NOMO-1 (cell line): Measurements from ENCODE around the gene ADO.

Source experiments
- DNase-seq, 2 experiments: peaks; one replicate each; lab custom pipeline; 2025; ENCODE audit not compliant: unreplicated experiment in 2 of 2; lab: John Stamatoyannopoulos, UW

ADO gene

DNA sequence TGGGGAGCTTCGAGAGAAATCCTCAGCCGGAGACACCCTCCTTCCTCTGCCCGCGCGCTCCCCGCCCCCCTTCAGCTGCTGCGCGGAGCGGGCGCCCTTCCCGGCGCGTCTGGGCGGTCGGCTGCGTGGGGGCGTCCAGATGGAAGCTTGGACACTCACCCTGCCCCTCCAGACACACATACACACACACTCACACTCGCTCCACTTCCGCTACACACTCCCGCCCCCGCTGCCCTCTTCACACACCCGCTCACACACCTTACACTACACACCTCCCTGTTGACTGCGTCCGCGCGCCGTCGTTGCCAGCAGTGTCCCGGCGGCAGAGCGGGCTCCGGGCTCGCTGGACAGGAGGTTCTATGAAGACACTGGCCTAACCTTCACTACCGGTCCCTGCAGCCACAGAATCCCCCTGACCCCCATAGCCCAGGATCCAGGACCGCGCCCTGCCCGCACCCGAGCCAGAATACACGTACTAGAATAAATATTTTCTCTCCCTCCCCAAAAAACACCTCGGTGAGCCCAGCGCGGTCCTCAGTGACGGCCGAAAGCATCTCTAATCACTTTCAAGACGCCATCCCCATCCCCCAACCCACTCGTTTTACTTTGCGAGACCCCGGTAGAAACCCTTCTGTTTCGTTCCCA lies 12.7 kb downstream of the ADO start:
- DNase-seq: no peak

- peak; percentile 55 to 64 for DNase-seq
These were observed 13.4 kb downstream of the ADO start for GRCh38 chr10:62817766-62818425.

DNA sequence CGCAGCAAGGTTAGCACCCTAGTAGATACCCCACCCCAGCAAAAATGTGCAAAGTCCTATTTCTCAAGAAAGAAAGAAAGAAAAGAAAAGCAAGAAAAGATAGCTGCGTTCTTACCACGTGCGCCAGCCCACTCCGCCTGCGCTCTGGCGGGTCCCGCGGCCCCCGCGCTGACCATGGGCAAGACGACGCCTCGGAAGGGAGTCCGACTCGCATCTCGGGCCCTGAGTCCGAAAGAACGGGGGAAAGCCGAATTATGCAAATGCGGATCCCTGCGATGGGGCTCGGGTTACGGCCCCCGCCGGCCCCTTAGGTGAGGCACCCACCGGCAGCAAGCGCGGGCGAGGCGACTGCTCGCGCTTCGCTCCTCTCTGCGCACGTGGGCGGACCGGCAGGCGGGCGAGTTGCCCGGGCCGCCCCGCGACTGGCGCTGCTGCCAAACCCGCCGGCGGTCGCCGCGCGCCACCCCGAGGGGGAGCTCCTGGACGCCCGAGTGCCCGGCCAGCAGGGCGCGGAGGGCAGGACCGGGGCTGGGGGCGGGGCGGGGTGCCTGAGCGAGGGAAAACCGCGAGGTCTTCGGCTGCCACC lies 14.0 kb downstream of the ADO start:
- DNase-seq: peak; percentile 30 to 48

- DNase-seq: no peak
These were observed 14.8 kb downstream of the ADO start for GRCh38 chr10:62819141-62819920.

- no peak for DNase-seq
These were observed 16.1 kb downstream of the ADO start for GRCh38 chr10:62820586-62820985.

DNA sequence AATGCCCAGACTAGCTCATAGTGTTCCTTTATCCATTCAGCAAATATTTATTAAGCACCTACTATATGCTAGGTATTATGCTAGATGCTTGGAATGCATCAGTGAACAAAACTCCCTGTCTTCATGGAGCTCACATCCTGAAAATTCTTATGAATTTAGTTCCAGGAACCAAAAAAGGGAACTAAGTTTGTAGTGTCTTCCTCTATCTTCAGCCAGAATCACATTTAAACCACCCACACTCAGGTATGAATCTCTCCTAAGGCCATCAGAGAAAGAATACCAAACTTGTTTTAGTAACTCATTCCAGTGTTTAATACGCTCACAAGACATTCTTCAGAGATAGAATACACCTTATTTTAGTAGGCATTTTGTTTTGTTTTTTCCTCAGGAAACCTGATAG lies 21.8 kb downstream of the ADO start:
- peak in 1 of 2 experiments; percentile 26 for DNase-seq

- no peak for DNase-seq
These were observed 25.1 kb downstream of the ADO start for GRCh38 chr10:62829622-62830021.

GRCh38 chr10:62830679-62831078 lies 26.2 kb downstream of the ADO start:
- DNase-seq: peak; percentile 60 to 80

DNA sequence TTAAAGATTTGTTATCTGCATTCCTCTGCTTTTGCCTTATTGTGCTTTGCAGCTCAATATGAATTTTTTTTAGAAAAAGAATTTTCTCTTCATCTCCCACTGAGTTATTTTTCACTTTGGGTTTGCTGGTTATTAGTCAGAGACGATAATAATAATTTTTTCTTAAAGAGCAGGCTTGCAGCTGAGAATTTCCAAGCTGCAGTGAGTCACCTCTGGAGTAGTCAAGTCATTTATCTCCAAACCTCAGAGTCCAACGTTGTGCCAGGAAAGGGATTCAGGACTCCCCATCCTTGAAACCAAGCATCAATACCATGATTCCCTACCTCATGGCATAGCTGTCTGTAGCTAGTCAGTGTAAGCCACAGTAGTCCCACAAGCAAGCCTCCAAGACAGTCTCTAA lies 26.8 kb downstream of the ADO start:
- DNase-seq: no peak

GRCh38 chr10:62839590-62839989 lies 35.1 kb downstream of the ADO start:
- peak; percentile 48 to 72 for DNase-seq

DNA sequence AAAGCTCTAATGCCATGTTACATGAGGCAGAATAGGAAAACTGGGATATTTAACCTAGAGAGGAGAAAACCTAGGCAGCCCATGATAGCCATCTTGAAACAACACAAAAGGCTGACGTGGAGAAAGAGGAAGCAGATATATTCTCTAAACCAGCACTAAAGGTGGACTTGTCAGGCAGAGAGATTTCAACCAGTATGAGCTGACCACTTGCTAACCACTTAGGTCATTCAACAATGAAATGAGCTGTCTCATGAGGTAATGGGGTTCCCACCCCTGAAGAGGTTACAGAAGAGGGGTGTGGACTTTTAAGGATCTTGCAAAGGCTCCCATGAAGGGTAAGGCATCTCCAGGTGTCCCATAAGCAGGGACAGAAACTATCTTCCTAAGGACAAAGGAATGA lies 38.5 kb downstream of the ADO start:
- no peak for DNase-seq

GRCh38 chr10:62843600-62843999 lies 39.1 kb downstream of the ADO start:
- no peak for DNase-seq

DNA sequence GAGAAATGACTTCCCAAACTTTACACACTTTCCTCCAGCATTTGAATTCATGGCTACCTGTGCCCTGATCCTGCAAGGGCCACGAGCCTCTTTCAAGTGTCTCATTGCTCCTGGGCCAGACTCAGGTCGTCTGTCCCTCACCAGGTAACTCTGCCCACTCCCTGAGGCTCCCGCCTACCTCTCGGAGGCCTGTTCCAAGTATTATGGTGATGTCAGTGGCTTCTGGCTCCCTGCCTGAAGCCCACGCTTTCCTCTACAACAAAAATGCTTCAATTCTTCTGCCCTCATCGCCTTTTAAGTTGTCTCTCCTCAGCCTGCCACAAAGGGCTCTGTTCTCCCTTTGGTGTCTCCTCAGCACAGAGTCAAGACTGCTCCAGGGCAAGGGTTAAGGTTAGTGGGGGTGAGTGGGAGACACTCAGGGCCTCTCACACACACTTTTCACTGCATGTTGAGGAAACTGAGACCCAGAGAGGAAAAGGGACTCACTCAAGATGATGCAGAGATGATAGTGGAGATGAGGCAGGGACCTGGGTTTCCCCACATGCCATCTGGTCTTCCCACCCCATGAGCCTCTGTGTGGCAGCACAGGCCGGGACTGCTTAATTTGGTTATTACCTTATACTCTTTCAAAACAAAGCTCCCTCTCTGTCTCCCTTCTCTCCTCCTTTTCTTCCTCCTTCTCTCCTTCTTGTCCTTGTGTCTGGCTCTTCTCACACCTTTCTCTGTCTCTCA lies 39.9 kb downstream of the ADO start:
- DNase-seq: no peak

DNA sequence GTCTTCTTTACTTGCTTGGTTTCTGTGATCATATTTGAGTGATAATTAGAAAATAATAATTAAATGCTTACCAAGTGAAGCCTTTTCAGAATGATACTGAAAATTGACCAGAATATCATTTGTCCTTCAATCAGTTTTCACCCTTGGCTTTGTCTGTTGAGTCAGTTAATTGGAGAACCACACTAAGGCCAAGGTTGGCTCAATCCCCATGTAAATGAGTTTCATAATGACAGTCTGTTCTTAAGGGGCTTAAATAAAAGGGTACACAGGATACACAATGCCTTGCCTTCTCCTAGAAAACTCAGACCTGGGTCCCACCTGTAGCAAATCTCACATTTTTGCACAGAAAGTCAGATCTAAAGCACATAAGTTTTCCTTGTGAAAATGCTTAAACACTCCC lies 42.9 kb downstream of the ADO start:
- DNase-seq: no peak

DNA sequence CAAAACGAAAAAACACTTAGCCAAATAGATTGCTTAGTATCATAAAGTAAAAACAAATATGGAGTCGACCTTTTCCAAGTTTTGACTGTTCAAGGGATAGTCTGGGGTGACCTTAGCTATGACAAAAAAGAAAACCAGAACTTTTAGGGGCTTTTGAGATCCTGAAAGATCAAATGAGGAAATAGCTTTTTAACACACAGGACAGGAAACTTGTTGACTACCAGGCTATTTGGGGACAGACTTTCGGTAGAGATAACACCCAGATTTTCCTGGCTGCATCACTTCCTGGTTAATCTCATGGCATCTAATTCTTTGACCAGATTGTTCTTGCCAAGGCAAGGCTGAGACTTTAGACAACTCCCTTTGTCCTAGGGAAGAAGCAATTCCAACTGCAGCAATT lies 46.1 kb downstream of the ADO start:
- peak; percentile 18 to 49 for DNase-seq

DNA sequence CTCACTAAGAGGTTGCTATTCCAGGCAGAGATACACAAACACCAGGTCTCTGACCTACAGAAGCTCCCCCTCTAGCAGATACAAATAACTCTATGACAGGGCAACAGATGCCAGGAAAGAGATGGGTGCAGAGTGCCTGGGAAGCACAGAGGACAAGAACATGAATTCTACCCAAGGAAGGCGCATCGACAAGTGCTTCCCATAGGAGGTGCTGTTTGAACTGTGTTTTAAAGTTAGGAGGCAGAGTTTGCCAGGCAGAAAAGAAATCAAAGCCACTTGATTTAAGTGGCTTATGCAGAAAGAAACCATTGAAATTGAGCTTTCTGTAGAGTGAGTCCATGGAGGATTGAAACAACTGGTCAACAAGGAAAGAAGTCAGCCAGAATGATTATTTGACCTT lies 46.9 kb downstream of the ADO start:
- no peak for DNase-seq

DNA sequence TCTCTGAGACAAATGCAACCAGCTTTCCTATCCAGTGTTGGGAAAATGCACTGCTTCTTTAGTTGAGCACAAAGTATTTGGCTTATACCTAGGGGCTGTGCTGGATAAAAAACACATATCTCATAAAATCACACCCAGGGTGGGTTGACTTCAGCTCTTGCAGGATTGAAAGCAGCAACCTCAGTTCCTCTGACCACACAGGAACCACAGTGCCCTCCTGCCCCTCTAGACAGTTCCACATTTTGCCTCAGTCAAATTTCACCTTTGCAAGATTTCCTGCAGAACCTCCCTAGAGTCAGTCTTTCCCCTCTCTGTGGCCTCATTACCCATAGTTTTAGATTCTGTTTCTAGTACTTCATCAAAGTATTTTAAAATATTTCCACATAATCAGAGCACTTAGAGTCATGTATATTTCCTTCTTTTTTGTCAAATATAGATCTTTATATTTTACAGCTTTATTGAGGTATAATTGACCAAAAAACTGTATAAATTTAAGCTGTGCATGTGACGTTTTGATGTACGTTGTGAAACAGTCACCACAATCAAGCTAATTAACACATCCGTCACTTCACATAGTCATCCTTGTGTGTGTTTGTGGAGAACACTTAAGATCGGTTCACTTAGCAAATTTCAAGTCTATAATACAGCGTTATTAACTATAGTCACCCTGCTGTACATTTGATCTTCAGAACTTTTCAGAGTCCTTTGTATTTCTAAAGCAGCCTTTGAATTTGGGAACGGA lies 48.6 kb downstream of the ADO start:
- peak; percentile 87 to 95 for DNase-seq

- peak; percentile 81 to 84 for DNase-seq
These were observed 49.2 kb downstream of the ADO start for GRCh38 chr10:62853710-62854109.

DNA sequence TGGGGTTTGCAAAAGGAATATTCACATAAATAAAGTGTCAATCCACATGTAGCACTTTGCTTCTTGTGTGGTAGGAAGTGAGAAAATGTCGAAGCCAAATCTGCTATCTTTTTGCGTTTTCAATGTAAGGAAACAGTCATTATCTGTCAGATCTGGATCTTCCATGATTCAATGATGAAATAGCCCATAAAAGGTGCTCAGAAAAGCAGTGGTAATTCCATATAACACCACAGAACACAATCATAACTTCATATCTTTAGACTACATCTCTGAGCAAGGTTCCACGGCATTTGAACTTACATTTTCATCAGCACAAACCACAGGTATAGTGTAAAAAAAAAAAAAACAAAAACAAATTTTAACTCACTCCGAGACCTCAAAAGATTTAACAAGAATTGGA lies 51.5 kb downstream of the ADO start:
- no peak for DNase-seq
